ENCODE data around the gene AATF. TPM values are rescaled to one million over a fixed set of nuclear protein-coding genes. Genes with fewer than 3 reads are reported as not detected.

Gene AATF
- total and polyA plus RNA-seq, 9 of the 15 experiments (the other 6 are each of a cell fraction or from before 2014, with no cell fraction given) = 34.5 to 133 (median 90.1) TPM

DNA sequence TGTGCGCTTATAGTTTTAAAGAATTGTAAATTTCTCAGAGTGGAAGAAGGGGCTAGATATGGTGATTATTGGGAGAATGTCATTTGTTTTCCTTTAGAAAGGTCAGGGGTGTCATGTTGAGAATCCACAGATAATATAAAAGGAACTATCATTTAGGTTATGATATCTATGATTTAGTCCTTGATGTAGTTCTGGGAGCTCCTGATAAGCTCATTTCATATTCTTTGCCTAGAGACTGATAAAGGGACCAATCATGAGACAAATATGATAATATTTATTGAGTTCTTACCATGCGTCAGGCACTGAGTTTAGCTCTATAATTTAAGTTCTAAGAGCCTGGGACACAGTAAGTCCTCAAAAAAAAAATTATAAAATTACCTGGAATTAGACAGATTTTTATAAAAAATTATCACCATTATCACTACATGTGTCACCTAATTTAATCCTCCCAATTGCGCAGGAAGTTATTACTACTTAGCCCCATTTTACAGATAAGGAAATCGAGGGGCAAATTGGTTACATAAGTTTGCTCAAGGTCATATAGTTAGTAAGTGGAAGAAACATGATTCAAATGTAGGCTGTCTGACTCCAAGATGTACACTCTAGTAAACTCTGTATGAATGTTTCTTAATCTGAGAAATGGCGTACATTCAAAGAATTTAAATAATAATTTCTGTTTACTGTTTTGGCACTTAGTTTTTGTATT, 2.5 kb downstream of the AATF start (continued):
- TF ChIP-seq, protein P1, sequence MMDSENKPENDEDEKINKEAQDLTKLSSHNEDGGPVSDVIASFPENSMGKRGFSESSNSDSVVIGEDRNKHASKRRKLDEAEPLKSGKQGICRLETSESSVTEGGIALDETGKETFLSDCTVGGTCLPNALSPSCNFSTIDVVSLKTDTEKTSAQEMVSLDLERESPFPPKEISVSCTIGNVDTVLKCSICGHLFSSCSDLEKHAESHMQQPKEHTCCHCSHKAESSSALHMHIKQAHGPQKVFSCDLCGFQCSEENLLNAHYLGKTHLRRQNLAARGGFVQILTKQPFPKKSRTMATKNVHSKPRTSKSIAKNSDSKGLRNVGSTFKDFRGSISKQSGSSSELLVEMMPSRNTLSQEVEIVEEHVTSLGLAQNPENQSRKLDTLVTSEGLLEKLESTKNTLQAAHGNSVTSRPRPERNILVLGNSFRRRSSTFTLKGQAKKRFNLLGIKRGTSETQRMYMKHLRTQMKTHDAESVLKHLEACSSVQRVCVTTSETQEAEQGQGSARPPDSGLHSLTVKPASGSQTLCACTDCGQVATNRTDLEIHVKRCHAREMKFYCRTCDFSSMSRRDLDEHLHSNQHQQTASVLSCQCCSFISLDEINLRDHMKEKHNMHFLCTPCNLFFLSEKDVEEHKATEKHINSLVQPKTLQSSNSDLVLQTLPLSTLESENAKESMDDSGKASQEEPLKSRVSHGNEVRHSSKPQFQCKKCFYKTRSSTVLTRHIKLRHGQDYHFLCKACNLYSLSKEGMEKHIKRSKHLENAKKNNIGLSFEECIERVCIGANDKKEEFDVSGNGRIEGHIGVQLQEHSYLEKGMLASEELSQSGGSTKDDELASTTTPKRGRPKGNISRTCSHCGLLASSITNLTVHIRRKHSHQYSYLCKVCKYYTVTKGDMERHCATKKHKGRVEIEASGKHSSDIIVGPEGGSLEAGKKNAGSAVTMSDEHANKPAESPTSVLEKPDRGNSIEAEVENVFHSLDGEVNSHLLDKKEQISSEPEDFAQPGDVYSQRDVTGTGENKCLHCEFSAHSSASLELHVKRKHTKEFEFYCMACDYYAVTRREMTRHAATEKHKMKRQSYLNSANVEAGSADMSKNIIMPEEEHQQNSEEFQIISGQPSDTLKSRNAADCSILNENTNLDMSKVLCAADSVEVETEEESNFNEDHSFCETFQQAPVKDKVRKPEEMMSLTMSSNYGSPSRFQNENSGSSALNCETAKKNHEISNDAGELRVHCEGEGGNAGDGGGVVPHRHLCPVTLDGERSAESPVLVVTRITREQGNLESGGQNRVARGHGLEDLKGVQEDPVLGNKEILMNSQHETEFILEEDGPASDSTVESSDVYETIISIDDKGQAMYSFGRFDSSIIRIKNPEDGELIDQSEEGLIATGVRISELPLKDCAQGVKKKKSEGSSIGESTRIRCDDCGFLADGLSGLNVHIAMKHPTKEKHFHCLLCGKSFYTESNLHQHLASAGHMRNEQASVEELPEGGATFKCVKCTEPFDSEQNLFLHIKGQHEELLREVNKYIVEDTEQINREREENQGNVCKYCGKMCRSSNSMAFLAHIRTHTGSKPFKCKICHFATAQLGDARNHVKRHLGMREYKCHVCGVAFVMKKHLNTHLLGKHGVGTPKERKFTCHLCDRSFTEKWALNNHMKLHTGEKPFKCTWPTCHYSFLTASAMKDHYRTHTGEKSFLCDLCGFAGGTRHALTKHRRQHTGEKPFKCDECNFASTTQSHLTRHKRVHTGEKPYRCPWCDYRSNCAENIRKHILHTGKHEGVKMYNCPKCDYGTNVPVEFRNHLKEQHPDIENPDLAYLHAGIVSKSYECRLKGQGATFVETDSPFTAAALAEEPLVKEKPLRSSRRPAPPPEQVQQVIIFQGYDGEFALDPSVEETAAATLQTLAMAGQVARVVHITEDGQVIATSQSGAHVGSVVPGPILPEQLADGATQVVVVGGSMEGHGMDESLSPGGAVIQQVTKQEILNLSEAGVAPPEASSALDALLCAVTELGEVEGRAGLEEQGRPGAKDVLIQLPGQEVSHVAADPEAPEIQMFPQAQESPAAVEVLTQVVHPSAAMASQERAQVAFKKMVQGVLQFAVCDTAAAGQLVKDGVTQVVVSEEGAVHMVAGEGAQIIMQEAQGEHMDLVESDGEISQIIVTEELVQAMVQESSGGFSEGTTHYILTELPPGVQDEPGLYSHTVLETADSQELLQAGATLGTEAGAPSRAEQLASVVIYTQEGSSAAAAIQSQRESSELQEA (IDR thresholded peaks at IDR 0.05; ENCODE audit: low read depth) = no peak
- no peak for TF ChIP-seq POLR3G (IDR thresholded peaks at IDR 0.05; ENCODE audit: extremely low read depth, insufficient read length, insufficient replicate concordance)
- TF ChIP-seq, protein P2, sequence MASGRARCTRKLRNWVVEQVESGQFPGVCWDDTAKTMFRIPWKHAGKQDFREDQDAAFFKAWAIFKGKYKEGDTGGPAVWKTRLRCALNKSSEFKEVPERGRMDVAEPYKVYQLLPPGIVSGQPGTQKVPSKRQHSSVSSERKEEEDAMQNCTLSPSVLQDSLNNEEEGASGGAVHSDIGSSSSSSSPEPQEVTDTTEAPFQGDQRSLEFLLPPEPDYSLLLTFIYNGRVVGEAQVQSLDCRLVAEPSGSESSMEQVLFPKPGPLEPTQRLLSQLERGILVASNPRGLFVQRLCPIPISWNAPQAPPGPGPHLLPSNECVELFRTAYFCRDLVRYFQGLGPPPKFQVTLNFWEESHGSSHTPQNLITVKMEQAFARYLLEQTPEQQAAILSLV (tag; IDR thresholded peaks at IDR 0.05) = no peak
- TF ChIP-seq RBFOX2 (IDR thresholded peaks at IDR 0.05; ENCODE audit: low read depth, low read length) = peak; percentile 47
- TF ChIP-seq ETS2 (tag; IDR thresholded peaks at IDR 0.05; ENCODE audit: borderline replicate concordance, poor library complexity, severe bottlenecking) = no peak
- TF ChIP-seq, protein P3, sequence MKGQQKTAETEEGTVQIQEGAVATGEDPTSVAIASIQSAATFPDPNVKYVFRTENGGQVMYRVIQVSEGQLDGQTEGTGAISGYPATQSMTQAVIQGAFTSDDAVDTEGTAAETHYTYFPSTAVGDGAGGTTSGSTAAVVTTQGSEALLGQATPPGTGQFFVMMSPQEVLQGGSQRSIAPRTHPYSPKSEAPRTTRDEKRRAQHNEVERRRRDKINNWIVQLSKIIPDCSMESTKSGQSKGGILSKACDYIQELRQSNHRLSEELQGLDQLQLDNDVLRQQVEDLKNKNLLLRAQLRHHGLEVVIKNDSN (CRISPR knock-in tag; IDR thresholded peaks at IDR 0.05) = no peak
- no peak for TF ChIP-seq ZFP30 (CRISPR knock-in tag; IDR thresholded peaks at IDR 0.05; ENCODE audit: borderline replicate concordance)
- no peak for TF ChIP-seq NR2C2 (CRISPR knock-in tag; IDR thresholded peaks at IDR 0.05)
- peak; percentile 41; the same call in 1 of the 2 replicates for TF ChIP-seq NR2C2 (tag; IDR thresholded peaks at IDR 0.05)
- TF ChIP-seq HSF4 (CRISPR knock-in tag; IDR thresholded peaks at IDR 0.05; ENCODE audit: borderline replicate concordance) = no peak
- no peak for TF ChIP-seq ZNF408 (CRISPR knock-in tag; IDR thresholded peaks at IDR 0.05; ENCODE audit: low read depth)
- 0 out of 2 replicates have a peak, but pooled peaks have one; percentile 23 for TF ChIP-seq TEAD4 (IDR thresholded peaks at IDR 0.05; ENCODE audit: low read length)
- no peak for TF ChIP-seq TEAD4 (CRISPR knock-in tag; IDR thresholded peaks at IDR 0.05; ENCODE audit: borderline replicate concordance)
- no peak for TF ChIP-seq SAFB (IDR thresholded peaks at IDR 0.05; ENCODE audit: borderline replicate concordance, low read depth, low read length)
- peak; percentile 27 for TF ChIP-seq CBFA2T2 (conservative IDR thresholded peaks at IDR 0.05)
- peak; percentile 64 for TF ChIP-seq CHD4 (IDR thresholded peaks at IDR 0.05; ENCODE audit: insufficient read depth, insufficient replicate concordance, low read depth, low read length, poor library complexity, severe bottlenecking)
- no peak for TF ChIP-seq MAFK (IDR thresholded peaks at IDR 0.05; ENCODE audit: low read length)
- TF ChIP-seq GATA2 (CRISPR knock-in tag; IDR thresholded peaks at IDR 0.05) = no peak
